ENCODE data around the gene GUCD1.
"Not testable (repeated sequence)": the region's sequence is repeated elsewhere in the genome, so short reads cannot be mapped to it uniquely, and the experiment has no call there.

DNA sequence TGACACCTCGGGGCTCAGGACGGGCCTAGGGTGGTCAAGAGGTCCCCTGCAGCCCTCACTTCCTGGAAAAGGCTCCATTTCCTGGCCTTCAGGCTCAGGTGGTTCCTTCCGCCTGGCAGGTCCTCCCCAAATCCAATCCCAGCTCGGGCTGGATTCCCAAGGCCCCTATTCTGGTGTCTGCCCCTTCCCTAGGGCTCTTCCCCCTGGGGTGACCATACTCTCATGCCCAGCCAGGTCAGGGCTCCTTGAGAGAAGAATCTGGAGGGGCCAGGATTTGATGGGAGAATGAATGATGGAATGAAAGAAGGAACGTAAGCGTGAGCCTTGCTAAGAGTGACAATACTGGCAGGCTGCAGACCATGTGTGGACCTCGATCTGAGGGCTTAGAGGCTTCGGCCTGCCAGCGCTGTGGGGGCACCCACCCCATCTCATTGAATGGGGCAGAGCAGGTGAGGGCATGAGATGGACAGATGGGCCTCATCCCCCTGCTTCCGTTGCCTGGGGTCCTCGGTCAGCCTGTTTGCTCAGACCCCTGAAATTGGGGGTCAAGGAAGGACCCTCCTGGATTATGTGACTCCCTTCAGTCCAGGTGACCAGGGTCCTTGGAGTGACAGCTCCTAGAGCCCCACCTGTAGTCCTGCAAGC lies 47.3 kb upstream of the GUCD1 start:
- TF ChIP-seq, protein P1, sequence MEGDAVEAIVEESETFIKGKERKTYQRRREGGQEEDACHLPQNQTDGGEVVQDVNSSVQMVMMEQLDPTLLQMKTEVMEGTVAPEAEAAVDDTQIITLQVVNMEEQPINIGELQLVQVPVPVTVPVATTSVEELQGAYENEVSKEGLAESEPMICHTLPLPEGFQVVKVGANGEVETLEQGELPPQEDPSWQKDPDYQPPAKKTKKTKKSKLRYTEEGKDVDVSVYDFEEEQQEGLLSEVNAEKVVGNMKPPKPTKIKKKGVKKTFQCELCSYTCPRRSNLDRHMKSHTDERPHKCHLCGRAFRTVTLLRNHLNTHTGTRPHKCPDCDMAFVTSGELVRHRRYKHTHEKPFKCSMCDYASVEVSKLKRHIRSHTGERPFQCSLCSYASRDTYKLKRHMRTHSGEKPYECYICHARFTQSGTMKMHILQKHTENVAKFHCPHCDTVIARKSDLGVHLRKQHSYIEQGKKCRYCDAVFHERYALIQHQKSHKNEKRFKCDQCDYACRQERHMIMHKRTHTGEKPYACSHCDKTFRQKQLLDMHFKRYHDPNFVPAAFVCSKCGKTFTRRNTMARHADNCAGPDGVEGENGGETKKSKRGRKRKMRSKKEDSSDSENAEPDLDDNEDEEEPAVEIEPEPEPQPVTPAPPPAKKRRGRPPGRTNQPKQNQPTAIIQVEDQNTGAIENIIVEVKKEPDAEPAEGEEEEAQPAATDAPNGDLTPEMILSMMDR (IDR thresholded peaks at IDR 0.05), result not testable (repeated sequence)
- TF ChIP-seq POLR2A (IDR thresholded peaks at IDR 0.05), result not testable (repeated sequence)
